ENCODE results near the gene RIN3. TPM values are rescaled to one million over a fixed set of nuclear protein-coding genes. Genes with fewer than 3 reads are reported as not detected.

The RIN3 gene
- total RNA-seq, 2 donors from 2014 or later = 8.8 to 41.6 TPM

GRCh38 chr14:92519246-92520101, 5.9 kb downstream of the RIN3 start:
- no peaks in the 10 kb centered on the region for H3K36me3 ChIP-seq
- no peaks in the 10 kb centered on the region for H3K4me1 ChIP-seq (replicated peaks)
- 85% methylated on average over 19 of the region's 20 CpGs for WGBS
- intact Hi-C loops (cut with DNase I) = loop anchor here (10.0 kb wide), 1 partner anchor 165 kb away; no protein-coding TSS in a partner anchor
- no peak for DNase-seq (ENCODE audit: low spot score)
- TF ChIP-seq POLR2AphosphoS5 (IDR thresholded peaks at IDR 0.05) (no peak), POLR2A (IDR thresholded peaks at IDR 0.05) (no peak)
- TF ChIP-seq, protein P1, sequence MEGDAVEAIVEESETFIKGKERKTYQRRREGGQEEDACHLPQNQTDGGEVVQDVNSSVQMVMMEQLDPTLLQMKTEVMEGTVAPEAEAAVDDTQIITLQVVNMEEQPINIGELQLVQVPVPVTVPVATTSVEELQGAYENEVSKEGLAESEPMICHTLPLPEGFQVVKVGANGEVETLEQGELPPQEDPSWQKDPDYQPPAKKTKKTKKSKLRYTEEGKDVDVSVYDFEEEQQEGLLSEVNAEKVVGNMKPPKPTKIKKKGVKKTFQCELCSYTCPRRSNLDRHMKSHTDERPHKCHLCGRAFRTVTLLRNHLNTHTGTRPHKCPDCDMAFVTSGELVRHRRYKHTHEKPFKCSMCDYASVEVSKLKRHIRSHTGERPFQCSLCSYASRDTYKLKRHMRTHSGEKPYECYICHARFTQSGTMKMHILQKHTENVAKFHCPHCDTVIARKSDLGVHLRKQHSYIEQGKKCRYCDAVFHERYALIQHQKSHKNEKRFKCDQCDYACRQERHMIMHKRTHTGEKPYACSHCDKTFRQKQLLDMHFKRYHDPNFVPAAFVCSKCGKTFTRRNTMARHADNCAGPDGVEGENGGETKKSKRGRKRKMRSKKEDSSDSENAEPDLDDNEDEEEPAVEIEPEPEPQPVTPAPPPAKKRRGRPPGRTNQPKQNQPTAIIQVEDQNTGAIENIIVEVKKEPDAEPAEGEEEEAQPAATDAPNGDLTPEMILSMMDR (IDR thresholded peaks at IDR 0.05) = no peak
- no peaks in the 10 kb centered on the region for H3K27me3 ChIP-seq (replicated peaks; ENCODE audit: insufficient read depth)
- no peak overlapping the region for H3K27ac ChIP-seq
- H3K4me3 ChIP-seq = no peak overlapping the region
- no peaks in the 10 kb centered on the region for H3K9me3 ChIP-seq

DNA sequence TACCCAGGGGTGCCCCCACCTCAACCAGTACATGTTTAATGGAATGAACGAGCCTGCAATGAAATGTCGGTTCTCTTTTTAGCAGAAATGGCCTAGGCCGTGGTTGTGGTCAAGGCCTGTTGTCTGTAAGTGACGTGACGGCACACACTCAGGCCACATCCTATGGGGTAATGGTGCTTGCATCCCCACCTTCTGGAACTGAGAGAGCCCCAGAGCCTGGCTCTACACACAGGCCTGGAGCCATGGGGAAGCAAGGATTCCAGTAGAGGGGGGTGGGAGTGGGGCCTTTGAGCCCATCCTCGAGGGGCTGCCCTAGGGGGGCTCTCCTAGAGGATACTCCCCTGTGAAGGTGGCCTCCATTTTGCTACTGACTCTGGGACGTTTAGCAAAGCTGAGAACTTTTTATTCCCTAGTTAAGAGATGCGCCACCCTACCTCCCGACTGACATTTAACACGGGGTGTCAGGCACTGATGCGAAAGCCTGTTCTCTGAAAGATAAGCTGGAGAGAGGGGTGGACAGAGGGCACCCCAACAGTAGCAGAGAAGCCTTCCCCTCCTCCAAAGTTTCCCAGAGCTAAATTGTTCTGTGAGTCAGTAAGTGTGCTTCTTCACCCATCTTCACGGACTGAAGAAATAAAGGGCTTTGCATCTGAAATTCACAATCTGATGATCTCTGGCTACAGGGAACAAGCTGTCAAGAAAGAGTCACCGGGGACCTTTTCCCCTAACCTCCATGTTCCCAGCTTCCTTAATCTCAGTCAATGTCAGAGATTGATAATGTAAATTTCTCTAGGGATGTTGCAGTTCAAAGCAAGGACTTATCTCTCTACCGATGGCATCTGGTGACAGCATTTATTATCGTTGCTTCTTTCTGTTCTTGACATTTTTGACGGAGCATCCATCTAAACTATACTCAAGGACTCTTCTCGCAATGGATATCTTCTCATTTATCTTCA, 6.8 kb downstream of the RIN3 start:
- intact Hi-C loops (cut with DNase I) = no loop called here
- H3K36me3 ChIP-seq = no peaks in the 10 kb centered on the region
- no peaks in the 10 kb centered on the region for H3K27me3 ChIP-seq (replicated peaks; ENCODE audit: insufficient read depth)
- 80% methylated on average over 17 of the region's 17 CpGs for whole genome bisulfite sequencing
- H3K9me3 ChIP-seq = no peaks in the 10 kb centered on the region
- H3K27ac ChIP-seq = no peak overlapping the region
- H3K4me3 ChIP-seq = no peak overlapping the region
- no peak for TF ChIP-seq POLR2A (IDR thresholded peaks at IDR 0.05)
- TF ChIP-seq, protein P1 (IDR thresholded peaks at IDR 0.05) = no peak
- no peak for TF ChIP-seq POLR2AphosphoS5 (IDR thresholded peaks at IDR 0.05)
- H3K4me1 ChIP-seq (replicated peaks) = no peaks in the 10 kb centered on the region
- DNase-seq (ENCODE audit: low spot score) = no peak

DNA sequence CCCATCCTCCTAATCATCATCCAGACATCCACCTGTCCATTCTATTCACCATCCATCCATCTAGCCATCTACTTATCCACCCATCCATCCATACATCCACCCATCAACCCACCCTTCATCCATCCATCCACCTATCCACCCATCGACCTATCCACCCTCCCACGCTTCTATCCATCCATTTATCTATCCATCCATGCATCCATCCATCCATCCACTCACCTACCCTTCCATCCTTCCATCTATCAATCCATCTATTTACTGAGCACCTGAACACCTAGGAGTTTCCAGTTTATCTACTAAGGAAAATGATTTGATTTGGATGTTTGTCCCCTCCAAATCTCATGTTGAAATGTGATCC, 7.5 kb downstream of the RIN3 start:
- TF ChIP-seq, protein P1 (IDR thresholded peaks at IDR 0.05) = no peak
- TF ChIP-seq POLR2AphosphoS5 (IDR thresholded peaks at IDR 0.05) (no peak), POLR2A (IDR thresholded peaks at IDR 0.05) (no peak)
- no peak overlapping the region for H3K4me3 ChIP-seq
- no peak for DNase-seq (ENCODE audit: low spot score)

DNA sequence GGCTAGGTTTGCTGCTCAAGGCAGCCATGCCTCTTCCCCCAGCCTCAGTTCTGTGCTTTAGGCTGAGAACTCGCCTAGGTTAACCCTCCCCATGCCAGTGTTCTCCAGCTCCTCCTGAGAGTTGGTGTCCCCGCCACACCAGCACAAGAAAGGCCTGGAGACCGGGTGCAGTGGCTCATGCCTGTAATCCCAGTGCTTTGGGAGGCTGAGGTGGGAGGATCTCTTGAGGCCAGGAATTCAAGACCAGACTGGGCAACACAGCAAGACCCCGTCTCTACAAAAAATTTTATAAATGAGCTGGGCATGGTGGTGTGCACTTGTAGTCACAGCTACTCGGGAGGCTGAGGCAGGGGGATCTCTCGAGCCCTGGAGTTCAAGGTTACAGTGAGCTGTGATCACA, 10.2 kb downstream of the RIN3 start:
- Histone ChIP-seq H3K27ac (no peak overlapping the region), H3K27me3 (replicated peaks; ENCODE audit: insufficient read depth) (no peaks in the 10 kb centered on the region), H3K36me3 (no peaks in the 10 kb centered on the region), H3K4me3 (no peak overlapping the region), H3K4me1 (replicated peaks) (no peaks in the 10 kb centered on the region), H3K9me3 (no peaks in the 10 kb centered on the region)
- DNase-seq (ENCODE audit: low spot score) = no peak
- intact Hi-C loops (cut with DNase I) = no loop called here
- 86% methylated on average over 6 of the region's 6 CpGs for WGBS
- TF ChIP-seq POLR2AphosphoS5 (IDR thresholded peaks at IDR 0.05) (no peak), POLR2A (IDR thresholded peaks at IDR 0.05) (no peak)
- TF ChIP-seq, protein P1 (IDR thresholded peaks at IDR 0.05) = no peak

More for the DNA sequence above, 7.5 kb downstream of the RIN3 start:
- H3K36me3 ChIP-seq = no peaks in the 10 kb centered on the region
- H3K27ac ChIP-seq = no peak overlapping the region
- H3K27me3 ChIP-seq (replicated peaks; ENCODE audit: insufficient read depth) = no peaks in the 10 kb centered on the region
- intact Hi-C loops (cut with DNase I) = no loop called here
- no peaks in the 10 kb centered on the region for H3K4me1 ChIP-seq (replicated peaks)
- no peaks in the 10 kb centered on the region for H3K9me3 ChIP-seq
- WGBS = 96% methylated on average over 2 of the region's 2 CpGs

All from prostate gland (tissue), 2 donors.